NB4 (cell line): ENCODE data around the gene PDLIM7.

Experiments used
- CTCF ChIP-seq: IDR thresholded peaks from one replicate; pipeline ENCODE4 v1.5.1; 2012; ENCODE audit warnings: low read depth, low read length
- POLR2A ChIP-seq: IDR thresholded peaks from 2 replicates; pipeline ENCODE4 v1.6.1; 2011; ENCODE audit warnings: mild to moderate bottlenecking; ENCODE audit not compliant: insufficient read length; ENCODE audit errors: extremely low read depth

GRCh38 chr5:177439518-177440053 lies 57.8 kb downstream of the PDLIM7 start:
- TF ChIP-seq CTCF = no peak
- no peak for TF ChIP-seq POLR2A
